Tibial nerve (tissue), 3 donors: Measurements from ENCODE around the gene STH.

Experiments used
- POLR2A ChIP-seq, 2 donors: fragments of 450-650 bp; IDR thresholded peaks; one replicate each; pipeline ENCODE4 v1.6.1; 2017; ENCODE audit warnings: antibody characterized with exemption in 2 of 2, mild to moderate bottlenecking in 2 of 2, moderate library complexity in 2 of 2
- TF ChIP-seq, protein P1 (sequence below), 5 experiments: fragments of 200-600 bp in 3 of 5; fragments of 450-650 bp in 2 of 5; sonication (generic) in 3 of 5; IDR thresholded peaks; one replicate each; pipeline ENCODE4 v1.5.1; 2016 to 2019; ENCODE audit warnings: antibody characterized with exemption in 5 of 5, mild to moderate bottlenecking in 3 of 5, moderate library complexity in 2 of 5

DNA sequence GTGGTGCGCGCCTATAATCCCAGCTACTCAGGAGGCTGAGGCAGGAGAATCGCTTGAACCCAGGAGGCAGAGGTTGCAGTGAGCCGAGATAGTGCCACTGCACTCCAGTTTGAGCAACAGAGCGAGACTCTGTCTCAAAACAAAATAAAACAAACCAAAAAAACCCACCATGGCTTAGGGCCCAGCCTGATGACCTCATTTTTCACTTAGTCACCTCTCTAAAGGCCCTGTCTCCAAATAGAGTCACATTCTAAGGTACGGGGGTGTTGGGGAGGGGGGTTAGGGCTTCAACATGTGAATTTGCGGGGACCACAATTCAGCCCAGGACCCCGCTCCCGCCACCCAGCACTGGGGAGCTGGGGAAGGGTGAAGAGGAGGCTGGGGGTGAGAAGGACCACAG lies 1.4 kb upstream of the STH start:
- no peak for TF ChIP-seq POLR2A (IDR thresholded peaks at IDR 0.05)
- TF ChIP-seq, protein P1, sequence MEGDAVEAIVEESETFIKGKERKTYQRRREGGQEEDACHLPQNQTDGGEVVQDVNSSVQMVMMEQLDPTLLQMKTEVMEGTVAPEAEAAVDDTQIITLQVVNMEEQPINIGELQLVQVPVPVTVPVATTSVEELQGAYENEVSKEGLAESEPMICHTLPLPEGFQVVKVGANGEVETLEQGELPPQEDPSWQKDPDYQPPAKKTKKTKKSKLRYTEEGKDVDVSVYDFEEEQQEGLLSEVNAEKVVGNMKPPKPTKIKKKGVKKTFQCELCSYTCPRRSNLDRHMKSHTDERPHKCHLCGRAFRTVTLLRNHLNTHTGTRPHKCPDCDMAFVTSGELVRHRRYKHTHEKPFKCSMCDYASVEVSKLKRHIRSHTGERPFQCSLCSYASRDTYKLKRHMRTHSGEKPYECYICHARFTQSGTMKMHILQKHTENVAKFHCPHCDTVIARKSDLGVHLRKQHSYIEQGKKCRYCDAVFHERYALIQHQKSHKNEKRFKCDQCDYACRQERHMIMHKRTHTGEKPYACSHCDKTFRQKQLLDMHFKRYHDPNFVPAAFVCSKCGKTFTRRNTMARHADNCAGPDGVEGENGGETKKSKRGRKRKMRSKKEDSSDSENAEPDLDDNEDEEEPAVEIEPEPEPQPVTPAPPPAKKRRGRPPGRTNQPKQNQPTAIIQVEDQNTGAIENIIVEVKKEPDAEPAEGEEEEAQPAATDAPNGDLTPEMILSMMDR (IDR thresholded peaks at IDR 0.05) = no peak
